ENCODE measurements around the gene GLTPD2.

- no peak for TF ChIP-seq REST (IDR thresholded peaks at IDR 0.05; ENCODE audit: insufficient read depth in 1 of 2, low read depth in 2 of 2, low read length in 1 of 2)
- no peak for TF ChIP-seq CTCF (IDR thresholded peaks at IDR 0.05)
- no peak for TF ChIP-seq TCF7L2 (IDR thresholded peaks at IDR 0.05; ENCODE audit: low read depth, low read length)
These were observed 8.3 kb upstream of the GLTPD2 start for GRCh38 chr17:4780325-4780955.

All from Panc1 (cell line).